ENCODE results near the gene AIP.

DNA sequence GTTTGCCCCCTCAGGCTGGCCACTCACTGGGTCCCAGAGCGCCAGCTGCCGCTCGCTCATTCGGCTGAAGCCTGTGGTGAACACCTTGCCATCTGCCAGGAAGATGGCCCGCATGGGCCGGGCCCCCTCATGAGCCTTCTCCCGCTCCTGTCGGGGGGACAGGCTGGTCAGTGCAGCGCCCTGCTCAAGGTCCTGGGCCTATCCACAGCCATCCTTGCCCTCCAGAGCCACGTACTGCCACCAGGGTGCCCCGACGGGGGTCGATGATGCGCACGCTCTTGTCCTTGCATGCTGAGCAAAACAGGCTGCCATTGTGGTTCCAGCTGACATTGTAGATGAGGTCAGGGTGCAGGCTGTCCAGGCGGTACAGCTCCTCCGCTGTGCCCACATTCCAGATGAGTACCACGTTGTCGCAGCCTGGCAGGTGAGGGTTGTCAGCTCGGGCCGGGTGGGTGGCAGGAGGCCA lies 41.7 kb upstream of the AIP start:
- TF ChIP-seq, protein P1, sequence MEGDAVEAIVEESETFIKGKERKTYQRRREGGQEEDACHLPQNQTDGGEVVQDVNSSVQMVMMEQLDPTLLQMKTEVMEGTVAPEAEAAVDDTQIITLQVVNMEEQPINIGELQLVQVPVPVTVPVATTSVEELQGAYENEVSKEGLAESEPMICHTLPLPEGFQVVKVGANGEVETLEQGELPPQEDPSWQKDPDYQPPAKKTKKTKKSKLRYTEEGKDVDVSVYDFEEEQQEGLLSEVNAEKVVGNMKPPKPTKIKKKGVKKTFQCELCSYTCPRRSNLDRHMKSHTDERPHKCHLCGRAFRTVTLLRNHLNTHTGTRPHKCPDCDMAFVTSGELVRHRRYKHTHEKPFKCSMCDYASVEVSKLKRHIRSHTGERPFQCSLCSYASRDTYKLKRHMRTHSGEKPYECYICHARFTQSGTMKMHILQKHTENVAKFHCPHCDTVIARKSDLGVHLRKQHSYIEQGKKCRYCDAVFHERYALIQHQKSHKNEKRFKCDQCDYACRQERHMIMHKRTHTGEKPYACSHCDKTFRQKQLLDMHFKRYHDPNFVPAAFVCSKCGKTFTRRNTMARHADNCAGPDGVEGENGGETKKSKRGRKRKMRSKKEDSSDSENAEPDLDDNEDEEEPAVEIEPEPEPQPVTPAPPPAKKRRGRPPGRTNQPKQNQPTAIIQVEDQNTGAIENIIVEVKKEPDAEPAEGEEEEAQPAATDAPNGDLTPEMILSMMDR (IDR thresholded peaks at IDR 0.05), result no peak
- no peak for TF ChIP-seq POLR2A (IDR thresholded peaks at IDR 0.05)

Data from ovary (tissue), 3 donors.